Hepatocyte (in vitro differentiated cells): ENCODE data around the gene EXOC6B. TPM values are rescaled to one million over a fixed set of nuclear protein-coding genes. Genes with fewer than 3 reads are reported as not detected.

Experiments used
- DNase-seq: peaks from one replicate; pipeline ENCODE4 v3.0.0-alpha.2; 2016; ENCODE audit warnings: low spot score
- H2AFZ ChIP-seq: fragments of 200-600 bp; sonication (generic); 2 replicates; pipeline ENCODE4 v1.6.0; 2016; ENCODE audit warnings: antibody characterized with exemption, mild to moderate bottlenecking
- H3K27ac ChIP-seq: fragments of 200-600 bp; sonication (generic); 2 replicates; pipeline ENCODE4 v1.5.1; 2016; ENCODE audit warnings: mild to moderate bottlenecking
- H3K27me3 ChIP-seq: fragments of 200-600 bp; sonication (generic); 2 replicates; pipeline ENCODE4 v1.6.1; 2016
- H3K36me3 ChIP-seq: fragments of 200-600 bp; sonication (generic); replicated peaks from 2 replicates; pipeline ENCODE4 v1.5.1; 2016; ENCODE audit warnings: low read depth; ENCODE audit not compliant: insufficient read depth
- H3K4me1 ChIP-seq: fragments of 200-600 bp; sonication (generic); 2 replicates; pipeline ENCODE4 v1.5.1; 2016; ENCODE audit warnings: mild to moderate bottlenecking, moderate library complexity; ENCODE audit not compliant: insufficient read depth
- H3K4me2 ChIP-seq: fragments of 200-600 bp; sonication (generic); 2 replicates; pipeline ENCODE4 v1.6.0; 2016
- H3K4me3 ChIP-seq: fragments of 200-600 bp; sonication (generic); 2 replicates; pipeline ENCODE4 v1.5.1; 2016; ENCODE audit warnings: mild to moderate bottlenecking
- H3K79me2 ChIP-seq: fragments of 200-600 bp; sonication (generic); 2 replicates; pipeline ENCODE4 v1.6.0; 2017; ENCODE audit warnings: mild to moderate bottlenecking
- H3K9me2 ChIP-seq: fragments of 200-600 bp; sonication (generic); replicated peaks from 2 replicates; pipeline ENCODE4 v1.6.0; 2017; ENCODE audit warnings: mild to moderate bottlenecking; ENCODE audit not compliant: insufficient read depth
- H3K9me3 ChIP-seq: fragments of 200-600 bp; sonication (generic); 2 replicates; pipeline ENCODE4 v1.5.1; 2016; ENCODE audit warnings: low read depth, mild to moderate bottlenecking
- H4K20me1 ChIP-seq: fragments of 200-600 bp; sonication (generic); 2 replicates; pipeline ENCODE4 v1.6.0; 2016; ENCODE audit warnings: mild to moderate bottlenecking; ENCODE audit not compliant: insufficient read depth, poor library complexity, severe bottlenecking
- EZH2 ChIP-seq: fragments of 200-600 bp; sonication (generic); IDR thresholded peaks from 2 replicates; pipeline ENCODE4 v1.6.1; 2016; ENCODE audit warnings: antibody characterized with exemption, mild to moderate bottlenecking, borderline replicate concordance
- EZH2phosphoT487 ChIP-seq: fragments of 200-600 bp; sonication (generic); IDR thresholded peaks from one replicate; pipeline ENCODE4 v1.6.1; 2018; ENCODE audit warnings: antibody characterized with exemption, mild to moderate bottlenecking, low read depth, moderate library complexity; ENCODE audit not compliant: unreplicated experiment, severe bottlenecking
- WGBS: methylation state at CpG from one replicate; pipeline ENCODE4 v1.1.6; 2016; ENCODE audit warnings: low lambda C conversion rate; ENCODE audit errors: missing lambda C conversion rate; 5-methylcytosine and 5-hydroxymethylcytosine counted together
- polyA plus RNA-seq: library from polyadenylated mRNA; unstranded; fragments of >200 nt; fragmentation: Nextera tagmentation; extraction: Ambion mirVana; gene quantifications from 2 replicates; pipeline ENCODE4 v1.2.1, GENCODE V29; 2016
- total RNA-seq: library from RNA; depleted of rRNA; stranded (reverse); fragments of >200 nt; gene quantifications from 2 replicates; pipeline ENCODE4 v1.2.3, GENCODE V29; 2014
- TF ChIP-seq, protein P1 (sequence below): fragments of 200-600 bp; sonication (generic); IDR thresholded peaks from 2 replicates; pipeline ENCODE4 v1.5.1; 2016; ENCODE audit warnings: antibody characterized with exemption, mild to moderate bottlenecking; ENCODE audit not compliant: poor library complexity

The EXOC6B gene
- total and polyA plus RNA-seq, 2 experiments from 2014 or later, result 11.8 to 36.2 TPM

DNA sequence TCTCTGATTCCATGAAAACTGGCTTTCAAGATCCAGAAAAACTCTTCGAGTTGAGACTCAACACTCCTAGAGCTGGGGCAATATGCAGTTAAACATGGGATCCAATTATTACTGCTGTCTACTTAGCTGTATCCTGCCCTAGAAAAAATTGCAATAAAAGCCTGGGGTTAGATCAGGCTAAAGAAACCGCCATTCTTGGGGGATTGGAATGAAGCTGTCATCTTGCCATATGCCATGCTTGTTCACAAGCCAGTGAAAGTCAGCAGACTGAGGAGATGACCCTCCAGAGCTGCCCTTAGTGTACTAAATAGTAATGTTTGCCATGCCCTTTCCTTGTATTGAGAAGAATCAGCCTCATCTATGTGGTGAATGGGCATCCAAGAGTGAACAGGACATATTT, 647.3 kb downstream of the EXOC6B start:
- Histone ChIP-seq H3K27ac (no peak overlapping the region), H3K79me2 (no peaks in the 10 kb centered on the region), H3K27me3 (no peaks in the 10 kb centered on the region), H3K9me2 (no peaks in the 10 kb centered on the region), H3K4me2 (no peak overlapping the region), H2AFZ (no peak overlapping the region), H4K20me1 (no peaks in the 10 kb centered on the region), H3K9me3 (no peaks in the 10 kb centered on the region), H3K4me3 (no peak overlapping the region), H3K36me3 (peaks cover 7% of the 10 kb centered on the region), H3K4me1 (peaks cover 3% of the 10 kb centered on the region)
- no peak for DNase-seq
- TF ChIP-seq EZH2 (no peak), EZH2phosphoT487 (no peak)
- TF ChIP-seq, protein P1, sequence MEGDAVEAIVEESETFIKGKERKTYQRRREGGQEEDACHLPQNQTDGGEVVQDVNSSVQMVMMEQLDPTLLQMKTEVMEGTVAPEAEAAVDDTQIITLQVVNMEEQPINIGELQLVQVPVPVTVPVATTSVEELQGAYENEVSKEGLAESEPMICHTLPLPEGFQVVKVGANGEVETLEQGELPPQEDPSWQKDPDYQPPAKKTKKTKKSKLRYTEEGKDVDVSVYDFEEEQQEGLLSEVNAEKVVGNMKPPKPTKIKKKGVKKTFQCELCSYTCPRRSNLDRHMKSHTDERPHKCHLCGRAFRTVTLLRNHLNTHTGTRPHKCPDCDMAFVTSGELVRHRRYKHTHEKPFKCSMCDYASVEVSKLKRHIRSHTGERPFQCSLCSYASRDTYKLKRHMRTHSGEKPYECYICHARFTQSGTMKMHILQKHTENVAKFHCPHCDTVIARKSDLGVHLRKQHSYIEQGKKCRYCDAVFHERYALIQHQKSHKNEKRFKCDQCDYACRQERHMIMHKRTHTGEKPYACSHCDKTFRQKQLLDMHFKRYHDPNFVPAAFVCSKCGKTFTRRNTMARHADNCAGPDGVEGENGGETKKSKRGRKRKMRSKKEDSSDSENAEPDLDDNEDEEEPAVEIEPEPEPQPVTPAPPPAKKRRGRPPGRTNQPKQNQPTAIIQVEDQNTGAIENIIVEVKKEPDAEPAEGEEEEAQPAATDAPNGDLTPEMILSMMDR, result no peak
- 100% methylated on average over 2 of the region's 2 CpGs for WGBS

DNA sequence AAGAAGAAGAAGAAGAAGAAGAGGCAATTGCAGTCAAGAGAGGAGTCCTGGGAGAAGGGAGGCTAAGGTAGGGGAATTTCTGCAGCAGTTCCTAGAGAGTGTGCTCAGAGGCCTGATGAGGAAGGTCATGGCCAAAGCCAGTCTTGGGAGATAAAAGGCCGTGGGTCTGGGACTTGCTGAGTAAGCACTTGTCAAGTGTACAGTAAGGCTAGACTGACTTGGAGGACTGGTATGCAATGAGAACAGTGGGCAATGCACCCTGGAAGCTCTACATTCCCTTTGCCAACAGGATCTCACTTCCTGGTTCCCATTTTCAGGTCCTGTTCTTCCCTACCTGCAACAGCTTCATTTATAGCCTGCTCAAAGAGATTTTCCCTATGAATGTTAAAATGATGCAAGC, 649.6 kb downstream of the EXOC6B start:
- no peaks in the 10 kb centered on the region for H3K27me3 ChIP-seq
- 73% methylated on average over 1 of the region's 1 CpG for whole genome bisulfite sequencing
- no peak overlapping the region for H3K27ac ChIP-seq
- no peaks in the 10 kb centered on the region for H3K79me2 ChIP-seq
- H4K20me1 ChIP-seq, result no peaks in the 10 kb centered on the region
- TF ChIP-seq, protein P1, result no peak
- no peak for TF ChIP-seq EZH2phosphoT487
- TF ChIP-seq EZH2, result no peak
- no peaks in the 10 kb centered on the region for H3K9me3 ChIP-seq
- no peak overlapping the region for H3K4me3 ChIP-seq
- no peaks in the 10 kb centered on the region for H3K9me2 ChIP-seq
- no peak for DNase-seq
- H3K4me1 ChIP-seq, result no peaks in the 10 kb centered on the region
- H2AFZ ChIP-seq, result no peak overlapping the region
- H3K4me2 ChIP-seq, result no peak overlapping the region
- H3K36me3 ChIP-seq, result peaks cover 7% of the 10 kb centered on the region

DNA sequence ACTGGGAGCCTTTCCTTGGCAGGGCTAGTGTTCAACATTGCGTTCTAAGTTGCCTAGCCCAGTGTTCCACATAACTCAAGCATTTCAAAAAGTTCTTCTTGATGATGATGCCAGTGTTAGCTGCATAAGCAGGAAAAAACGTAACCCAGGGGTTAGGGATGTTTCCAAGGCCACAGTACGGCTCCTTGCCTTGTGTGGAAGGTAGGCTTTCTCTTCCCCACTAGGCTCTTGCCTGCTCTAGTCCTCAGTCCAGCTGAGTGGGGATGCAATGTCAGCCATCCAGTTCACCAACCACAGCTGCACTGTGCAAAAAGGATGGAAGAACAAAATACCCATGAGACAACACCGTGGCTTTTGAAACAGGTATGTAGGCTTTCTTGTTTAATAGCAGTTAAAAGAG, 650.2 kb downstream of the EXOC6B start:
- Histone ChIP-seq H3K27ac (no peak overlapping the region), H3K79me2 (no peaks in the 10 kb centered on the region), H3K9me2 (no peaks in the 10 kb centered on the region), H3K36me3 (peaks cover 7% of the 10 kb centered on the region), H3K4me2 (no peak overlapping the region), H3K4me1 (no peaks in the 10 kb centered on the region), H3K9me3 (no peaks in the 10 kb centered on the region), H3K27me3 (no peaks in the 10 kb centered on the region), H2AFZ (no peak overlapping the region), H3K4me3 (no peak overlapping the region), H4K20me1 (no peaks in the 10 kb centered on the region)
- TF ChIP-seq, protein P1, result no peak
- 96% methylated on average over 4 of the region's 4 CpGs for WGBS
- no peak for DNase-seq

DNA sequence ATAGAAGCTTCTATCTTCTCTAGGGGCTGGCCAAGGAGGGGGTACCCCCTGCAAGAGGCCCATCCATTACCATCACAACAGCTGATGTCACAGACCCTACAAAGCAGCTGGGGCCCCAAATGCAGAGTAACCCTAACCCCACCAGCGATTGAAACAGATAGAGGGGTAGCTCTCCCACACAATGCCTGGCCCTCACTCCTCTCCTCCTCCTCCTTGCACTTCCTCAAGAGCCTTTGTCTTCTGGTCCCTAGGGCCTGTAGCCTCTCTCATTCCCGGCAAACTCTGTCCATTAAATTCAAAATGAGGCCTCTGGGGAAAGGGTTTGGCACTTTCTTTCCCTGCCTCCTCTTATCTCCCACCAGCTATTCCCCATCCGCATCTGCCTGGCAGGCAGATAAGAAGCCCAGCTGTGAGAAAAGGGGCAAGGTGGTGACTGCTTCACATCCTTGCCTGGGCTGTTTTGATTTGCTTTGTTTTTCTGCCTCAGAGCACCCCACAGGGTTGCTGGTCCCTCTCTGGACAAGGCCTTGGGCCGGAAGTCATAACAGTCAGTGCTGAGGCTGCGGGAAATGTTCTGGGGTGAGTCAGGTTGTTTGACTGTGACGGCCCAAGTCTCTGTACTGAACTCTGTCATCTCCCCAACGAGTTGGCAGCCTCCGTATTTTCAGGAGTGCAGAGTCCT, 652.1 kb downstream of the EXOC6B start:
- no peak for TF ChIP-seq EZH2phosphoT487
- TF ChIP-seq EZH2, result no peak
- TF ChIP-seq, protein P1, result no peak
- Histone ChIP-seq H3K9me3 (no peaks in the 10 kb centered on the region), H2AFZ (no peak overlapping the region), H3K4me2 (no peak overlapping the region), H3K27ac (no peak overlapping the region), H3K36me3 (peaks cover 2% of the 10 kb centered on the region), H3K79me2 (no peaks in the 10 kb centered on the region), H3K4me3 (no peak overlapping the region), H3K27me3 (no peaks in the 10 kb centered on the region), H4K20me1 (no peaks in the 10 kb centered on the region), H3K4me1 (no peaks in the 10 kb centered on the region), H3K9me2 (peaks cover 1% of the 10 kb centered on the region)
- WGBS, result 60% methylated on average over 8 of the region's 8 CpGs
- no peak for DNase-seq
